Measurements from ENCODE around the gene LY6G5C. TPM values are rescaled to one million over a fixed set of nuclear protein-coding genes. Genes with fewer than 3 reads are reported as not detected.

LY6G5C gene
- total and polyA plus RNA-seq, 9 of the 15 experiments (the other 6 are each of a cell fraction or from before 2014, with no cell fraction given) = 0.10 to 0.67 (median 0.46) TPM; not detected in 4

- TF ChIP-seq CEBPG (CRISPR knock-in tag; IDR thresholded peaks at IDR 0.05) (no peak), CEBPG (tag; conservative IDR thresholded peaks at IDR 0.05 in 1 of 2, IDR thresholded peaks at IDR 0.05 in 1 of 2) (peak in 1 of 2 experiments; percentile 82; a peak in 2 of 4 replicates), MCM7 (IDR thresholded peaks at IDR 0.05) (no peak), ZNF75A (CRISPR knock-in tag; IDR thresholded peaks at IDR 0.05) (peak; percentile 58; the same call in 1 of the 2 replicates), ARID3A (IDR thresholded peaks at IDR 0.05; ENCODE audit: borderline replicate concordance, low read depth, low read length) (no peak), KDM1A (IDR thresholded peaks at IDR 0.05) (no peak), FOXK1 (CRISPR knock-in tag; IDR thresholded peaks at IDR 0.05; ENCODE audit: borderline replicate concordance) (0 out of 2 replicates have a peak, but pooled peaks have one; percentile 48), ZBTB1 (CRISPR knock-in tag; IDR thresholded peaks at IDR 0.05; ENCODE audit: borderline replicate concordance, low read depth) (no peak), SIN3A (IDR thresholded peaks at IDR 0.05; ENCODE audit: borderline replicate concordance in 2 of 2, control insufficient read depth in 1 of 2, low read depth in 2 of 2, low read length in 2 of 2) (peak in 1 of 2 experiments; percentile 57; a peak in 1 of 4 replicates), ELK1 (CRISPR knock-in tag; IDR thresholded peaks at IDR 0.05) (no peak), SMARCC2 (IDR thresholded peaks at IDR 0.05; ENCODE audit: low read depth) (peak; percentile 52; the same call in 1 of the 2 replicates), BDP1 (IDR thresholded peaks at IDR 0.05; ENCODE audit: insufficient read depth, insufficient read length) (no peak), TAF15 (IDR thresholded peaks at IDR 0.05; ENCODE audit: low read depth, low read length) (no peak), PRMT5 (CRISPR knock-in tag; IDR thresholded peaks at IDR 0.05) (no peak), COPS2 (conservative IDR thresholded peaks at IDR 0.05) (no peak), HES1 (IDR thresholded peaks at IDR 0.05; ENCODE audit: low read depth) (no peak), CGGBP1 (CRISPR knock-in tag; IDR thresholded peaks at IDR 0.05) (no peak), MXD1 (CRISPR knock-in tag; IDR thresholded peaks at IDR 0.05; ENCODE audit: borderline replicate concordance, poor library complexity, severe bottlenecking) (peak; percentile 24), CTBP1 (IDR thresholded peaks at IDR 0.05; ENCODE audit: borderline replicate concordance) (peak; percentile 68), PRPF4 (IDR thresholded peaks at IDR 0.05; ENCODE audit: insufficient read depth, low read depth, low read length, poor library complexity, severe bottlenecking) (no peak), RBM15 (IDR thresholded peaks at IDR 0.05; ENCODE audit: insufficient read depth, low read length) (no peak), ZNF41 (CRISPR knock-in tag; conservative IDR thresholded peaks at IDR 0.05) (peak; percentile 10; the same call in 1 of the 2 replicates), ZNF561 (CRISPR knock-in tag; conservative IDR thresholded peaks at IDR 0.05) (no peak), XRCC5 (IDR thresholded peaks at IDR 0.05; ENCODE audit: low read depth, low read length) (no peak)
These were observed 44.9 kb upstream of the LY6G5C start (continued) for GRCh38 chr6:31725502-31726350.
